GM18867 (cell line): ENCODE measurements around the gene MRGPRE.

Experiments used
- ATAC-seq: cut with Tn5 transposase; IDR thresholded peaks from one replicate; pipeline ENCODE4 v1.9.1; 2021; ENCODE audit warnings: mild to moderate bottlenecking, moderate library complexity; ENCODE audit not compliant: unreplicated experiment

Gene MRGPRE

GRCh38 chr11:3226846-3227567 is 5.2 kb downstream of the MRGPRE start:
- no peak for ATAC-seq

GRCh38 chr11:3225826-3226750 is 6.1 kb downstream of the MRGPRE start:
- ATAC-seq = no peak

GRCh38 chr11:3225159-3225758 is 7.0 kb downstream of the MRGPRE start:
- no peak for ATAC-seq

- ATAC-seq = no peak
These were observed 7.7 kb downstream of the MRGPRE start for GRCh38 chr11:3224401-3225057.

GRCh38 chr11:3223932-3224381 is 8.3 kb downstream of the MRGPRE start:
- ATAC-seq = no peak

- no peak for ATAC-seq
These were observed 9.0 kb downstream of the MRGPRE start for GRCh38 chr11:3222941-3223915.

- ATAC-seq = no peak
These were observed 10.0 kb downstream of the MRGPRE start for GRCh38 chr11:3222003-3222855.

GRCh38 chr11:3221408-3222002 is 10.7 kb downstream of the MRGPRE start:
- ATAC-seq = no peak

GRCh38 chr11:3220521-3221407 is 11.5 kb downstream of the MRGPRE start:
- ATAC-seq = no peak

- no peak for ATAC-seq
These were observed 12.1 kb downstream of the MRGPRE start for GRCh38 chr11:3220101-3220500.

- ATAC-seq = no peak
These were observed 12.8 kb downstream of the MRGPRE start for GRCh38 chr11:3219281-3219892.

GRCh38 chr11:3218483-3219280 is 13.5 kb downstream of the MRGPRE start, which contains the start of gene MRGPRG:
Gene MRGPRG, minus strand, starts transcription at chr11:3218813. Its CDS starts 0 bp downstream, at chr11:3218813.
- no peak for ATAC-seq

- no peak for ATAC-seq
These were observed 14.3 kb downstream of the MRGPRE start for GRCh38 chr11:3217818-3218482.

GRCh38 chr11:3216027-3216525 is 16.1 kb downstream of the MRGPRE start:
- no peak for ATAC-seq

GRCh38 chr11:3215346-3216026 is 16.7 kb downstream of the MRGPRE start:
- ATAC-seq = no peak
